ENCODE measurements around the gene TLK1. TPM values are rescaled to one million over a fixed set of nuclear protein-coding genes. Genes with fewer than 3 reads are reported as not detected.

TLK1 gene
- total and polyA plus RNA-seq, 2 of the 4 experiments (the other 2 are of a cell fraction): 7.3 to 12.5 TPM

DNA sequence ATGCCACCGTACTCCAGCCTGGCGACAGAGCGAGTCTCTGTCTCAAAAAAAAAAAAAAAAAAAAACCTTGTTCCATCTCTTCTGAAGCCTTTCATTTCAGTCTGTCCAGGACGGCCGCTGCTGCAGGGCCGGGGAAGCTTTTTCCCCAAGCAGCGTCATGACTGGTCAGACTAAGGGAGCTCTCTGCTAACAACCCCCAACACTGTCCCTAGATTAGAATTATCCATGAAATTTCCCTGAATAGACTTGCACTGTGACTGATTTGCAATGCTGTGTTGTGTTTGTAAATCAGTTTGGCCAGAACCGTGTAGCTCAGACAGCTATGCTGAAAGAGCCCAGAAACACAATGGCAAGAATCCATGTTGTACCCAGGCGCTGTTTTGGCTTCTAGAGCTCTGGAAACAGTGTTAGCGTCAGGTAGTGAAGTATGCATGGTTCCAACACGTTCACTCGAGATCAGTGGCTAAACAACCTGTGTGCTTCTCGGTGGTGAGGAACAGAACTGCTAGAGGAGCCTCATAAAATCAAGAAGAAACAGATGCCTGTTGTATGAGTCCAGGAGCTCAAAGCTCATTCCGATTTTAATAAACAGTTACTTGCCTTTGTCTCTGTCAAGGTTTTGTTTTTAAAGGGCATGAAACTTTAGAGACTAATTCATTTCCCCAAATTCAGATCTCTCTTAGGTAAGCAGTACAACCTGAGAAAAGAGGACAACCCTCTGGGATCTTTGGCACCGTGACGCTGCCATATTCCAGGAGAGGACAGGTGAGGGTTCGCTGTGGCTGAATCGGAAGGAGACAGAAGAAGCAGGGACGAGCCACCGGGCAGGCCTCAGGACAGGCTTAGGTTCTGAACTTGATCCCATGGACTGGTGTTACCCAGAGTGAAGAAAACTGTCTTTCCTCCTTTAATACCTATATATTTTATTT is 188.1 kb downstream of the TLK1 start (continued):
- no peak for TF ChIP-seq RCOR1 (IDR thresholded peaks at IDR 0.05; ENCODE audit: insufficient replicate concordance, low read length)
- TF ChIP-seq MXI1 (IDR thresholded peaks at IDR 0.05; ENCODE audit: borderline replicate concordance, low read depth, low read length): no peak

GRCh38 chr2:170971071-170971470 is 189.6 kb downstream of the TLK1 start:
- ChIA-PET POLR2A (ENCODE audit: unreplicated experiment) (no interaction called here), CTCF (interaction anchor here (1.0 kb wide), 1 partner anchor 446 kb away, joined by 4 read pairs; no protein-coding TSS in a partner anchor)
- Histone ChIP-seq H4K20me1 (ENCODE audit: insufficient read depth, low read length) (peaks cover 6% of the 10 kb centered on the region; the same call in 1 of the 2 replicates), H2BK120ac (ENCODE audit: low read depth, low read length) (no peak overlapping the region), H3K4me3 (ENCODE audit: insufficient read depth, low read depth, low read length) (no peak overlapping the region), H3K27me3 (ENCODE audit: control insufficient read depth, insufficient read depth, low read length) (no peaks in the 10 kb centered on the region; the same call in 1 of the 2 replicates), H3K56ac (ENCODE audit: extremely low read depth, insufficient read depth, low read length) (no peak overlapping the region), H2BK15ac (ENCODE audit: low read depth, low read length) (no peak overlapping the region), H4K5ac (ENCODE audit: low read depth, low read length) (no peak overlapping the region), H2AFZ (replicated peaks; ENCODE audit: low read length, poor library complexity) (no peak overlapping the region), H2BK5ac (ENCODE audit: low read depth, low read length, poor library complexity, severe bottlenecking) (no peak overlapping the region), H3K79me1 (ENCODE audit: low read depth in 1 of 2, low read length in 2 of 2) (peaks cover 0 to 2% of the 10 kb centered on the region in 2 experiments; a peak in 3 of 4 replicates), H3K14ac (replicated peaks; ENCODE audit: low read depth, low read length) (no peak overlapping the region), H3K18ac (ENCODE audit: low read depth, low read length) (no peak overlapping the region), H2AK9ac (replicated peaks; ENCODE audit: low read depth, low read length, poor library complexity) (no peak overlapping the region), H3K9me3 (ENCODE audit: control insufficient read depth, insufficient read depth, low read length) (no peaks in the 10 kb centered on the region), H2BK20ac (ENCODE audit: low read depth, low read length) (no peak overlapping the region), H3K36me3 (ENCODE audit: control insufficient read depth, insufficient read depth, low read length) (peaks cover 16% of the 10 kb centered on the region), H3K9me1 (ENCODE audit: insufficient read depth, low read length) (no peaks in the 10 kb centered on the region), H3K4me1 (ENCODE audit: control insufficient read depth, insufficient read depth, low read length) (peaks cover 4% of the 10 kb centered on the region), H4K91ac (ENCODE audit: insufficient read depth, low read depth, low read length) (no peak overlapping the region), H2AK5ac (ENCODE audit: low read depth, low read length) (no peak overlapping the region), H4K8ac (ENCODE audit: low read depth in 2 of 2, low read length in 2 of 2) (no peak overlapping the region), H3K23ac (ENCODE audit: low read depth, low read length) (no peak overlapping the region), H3K4ac (ENCODE audit: low read depth, low read length) (no peak overlapping the region), H3K4me2 (ENCODE audit: low read depth, low read length) (no peak overlapping the region), H3K27ac (ENCODE audit: insufficient read depth, low read length) (no peak overlapping the region), H3K9ac (ENCODE audit: low read depth, low read length) (no peak overlapping the region)
- no peak for DNase-seq
- in situ Hi-C loops (cut with MboI; ENCODE audit: low sequenced_read_pairs) (loop anchor here (5.0 to 10.0 kb wide), 2 partner anchors 184 to 446 kb away; no protein-coding TSS in a partner anchor), intact Hi-C loops (cut with micrococcal nuclease) (loop anchor here (10.0 kb wide), 4 partner anchors 364 to 1494 kb away; partner anchors contain the start of gene CYBRD1), dilution Hi-C loops (cut with HindIII; ENCODE audit: low sequenced_read_pairs, unreplicated experiment) (no loop called here)
- no peak for ATAC-seq (ENCODE audit: low read depth)
- no TSS peak for BruUV-seq (replicated peaks)
- no CpG with 5 or more reads among the region's 3 CpGs for WGBS, 2 experiments (ENCODE audit: extremely low coverage in 2 of 2, insufficient read length in 1 of 2)
- TF ChIP-seq CHD1 (IDR thresholded peaks at IDR 0.05; ENCODE audit: low read depth, low read length) (no peak), POLR2A (IDR thresholded peaks at IDR 0.05; ENCODE audit: low read depth, low read length) (no peak), USF2 (IDR thresholded peaks at IDR 0.05; ENCODE audit: low read depth, low read length) (no peak), FOS (IDR thresholded peaks at IDR 0.05; ENCODE audit: low read depth, low read length) (no peak), RFX5 (IDR thresholded peaks at IDR 0.05; ENCODE audit: low read depth, low read length) (no peak), RCOR1 (IDR thresholded peaks at IDR 0.05; ENCODE audit: insufficient replicate concordance, low read length) (no peak), MXI1 (IDR thresholded peaks at IDR 0.05; ENCODE audit: borderline replicate concordance, low read depth, low read length) (no peak), BHLHE40 (IDR thresholded peaks at IDR 0.05; ENCODE audit: low read depth, low read length) (no peak), SMC3 (IDR thresholded peaks at IDR 0.05; ENCODE audit: low read depth, low read length) (no peak)
- TF ChIP-seq, protein P1, sequence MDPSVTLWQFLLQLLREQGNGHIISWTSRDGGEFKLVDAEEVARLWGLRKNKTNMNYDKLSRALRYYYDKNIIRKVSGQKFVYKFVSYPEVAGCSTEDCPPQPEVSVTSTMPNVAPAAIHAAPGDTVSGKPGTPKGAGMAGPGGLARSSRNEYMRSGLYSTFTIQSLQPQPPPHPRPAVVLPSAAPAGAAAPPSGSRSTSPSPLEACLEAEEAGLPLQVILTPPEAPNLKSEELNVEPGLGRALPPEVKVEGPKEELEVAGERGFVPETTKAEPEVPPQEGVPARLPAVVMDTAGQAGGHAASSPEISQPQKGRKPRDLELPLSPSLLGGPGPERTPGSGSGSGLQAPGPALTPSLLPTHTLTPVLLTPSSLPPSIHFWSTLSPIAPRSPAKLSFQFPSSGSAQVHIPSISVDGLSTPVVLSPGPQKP (IDR thresholded peaks at IDR 0.05; ENCODE audit: borderline replicate concordance, low read depth, low read length): no peak
- TF ChIP-seq, protein P2, sequence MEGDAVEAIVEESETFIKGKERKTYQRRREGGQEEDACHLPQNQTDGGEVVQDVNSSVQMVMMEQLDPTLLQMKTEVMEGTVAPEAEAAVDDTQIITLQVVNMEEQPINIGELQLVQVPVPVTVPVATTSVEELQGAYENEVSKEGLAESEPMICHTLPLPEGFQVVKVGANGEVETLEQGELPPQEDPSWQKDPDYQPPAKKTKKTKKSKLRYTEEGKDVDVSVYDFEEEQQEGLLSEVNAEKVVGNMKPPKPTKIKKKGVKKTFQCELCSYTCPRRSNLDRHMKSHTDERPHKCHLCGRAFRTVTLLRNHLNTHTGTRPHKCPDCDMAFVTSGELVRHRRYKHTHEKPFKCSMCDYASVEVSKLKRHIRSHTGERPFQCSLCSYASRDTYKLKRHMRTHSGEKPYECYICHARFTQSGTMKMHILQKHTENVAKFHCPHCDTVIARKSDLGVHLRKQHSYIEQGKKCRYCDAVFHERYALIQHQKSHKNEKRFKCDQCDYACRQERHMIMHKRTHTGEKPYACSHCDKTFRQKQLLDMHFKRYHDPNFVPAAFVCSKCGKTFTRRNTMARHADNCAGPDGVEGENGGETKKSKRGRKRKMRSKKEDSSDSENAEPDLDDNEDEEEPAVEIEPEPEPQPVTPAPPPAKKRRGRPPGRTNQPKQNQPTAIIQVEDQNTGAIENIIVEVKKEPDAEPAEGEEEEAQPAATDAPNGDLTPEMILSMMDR (conservative IDR thresholded peaks at IDR 0.05; ENCODE audit: low read depth, low read length): no peak
